MV-4-11 (cell line): ENCODE results near the gene FXYD6.

ENCODE experiments used
- DNase-seq: peaks from one replicate; lab custom pipeline; 2025; lab: John Stamatoyannopoulos, UW

Gene FXYD6

GRCh38 chr11:117792992-117793391 lies 83.5 kb downstream of the FXYD6 start:
- DNase-seq = no peak

GRCh38 chr11:117792241-117792640 lies 84.2 kb downstream of the FXYD6 start:
- no peak for DNase-seq

GRCh38 chr11:117790279-117790678 lies 86.2 kb downstream of the FXYD6 start:
- peak; percentile 20 for DNase-seq

- DNase-seq = no peak
Observed at GRCh38 chr11:117789241-117789640, 87.2 kb downstream of the FXYD6 start.
